Activated naive CD8-positive, alpha-beta T cell treated with anti-CD3 and anti-CD28 coated beads, Interleukin-2, amount 10 ng/mL, durations not matched to agents 7 days and 5 days (primary cell): ENCODE results near the gene CDIPT. TPM values are rescaled to one million over a fixed set of nuclear protein-coding genes. Genes with fewer than 3 reads are reported as not detected.
"Not testable (repeated sequence)": the region's sequence is repeated elsewhere in the genome, so short reads cannot be mapped to it uniquely, and the experiment has no call there.

ENCODE experiments used
- ATAC-seq: fragments of 150-1000 bp; cut with Tn5 transposase; one replicate; pipeline ENCODE4 v1.10.0; 2021; ENCODE audit warnings: low read depth, moderate library complexity
- POLR2A ChIA-PET: fragments of 350-600 bp; sonication (Branson Sonifier 250); formaldehyde crosslinking; loops from one replicate; lab custom pipeline; 2021; ENCODE audit warnings: antibody characterized with exemption; lab: Charles Lee
- DNase-seq: peaks from one replicate; pipeline ENCODE4 v3.0.0; 2021
- H3K27ac Mint-ChIP-seq: one replicate; pipeline ENCODE4 v1.8.0; 2022; ENCODE audit warnings: mild to moderate bottlenecking, mixed read lengths
- H3K27me3 Mint-ChIP-seq: one replicate; pipeline ENCODE4 v1.8.0; 2022; ENCODE audit warnings: mild to moderate bottlenecking, moderate library complexity, mixed read lengths
- H3K36me3 Mint-ChIP-seq: one replicate; pipeline ENCODE4 v1.8.0; 2021; ENCODE audit warnings: mild to moderate bottlenecking, mixed read lengths
- H3K4me1 Mint-ChIP-seq: one replicate; pipeline ENCODE4 v1.8.0; 2021; ENCODE audit warnings: mixed read lengths
- H3K4me3 Mint-ChIP-seq: one replicate; pipeline ENCODE4 v1.8.0; 2022; ENCODE audit warnings: mild to moderate bottlenecking, moderate library complexity, mixed read lengths
- H3K9me3 Mint-ChIP-seq: one replicate; pipeline ENCODE4 v1.8.0; 2021; ENCODE audit warnings: mixed read lengths
- total RNA-seq, 2 experiments: library from RNA; stranded (reverse); gene quantifications; one replicate each; pipeline ENCODE4 v1.2.3, GENCODE V29; 2021

The CDIPT gene
- 10 to 100 TPM; 65.0 to 74.7 TPM for total RNA-seq

- peak; percentile 97 for ATAC-seq
- peaks cover 12% of the 10 kb centered on the region for H3K36me3 Mint-ChIP-seq
- DNase-seq, result peak; percentile 86
- POLR2A ChIA-PET, result interaction anchor here (0.6 to 1.7 kb wide), 4 partner anchors 43 to 98 kb away, joined by 3 to 10 read pairs (median 4); partner anchors contain the start of genes KCTD13, MVP and TMEM219
- H3K27ac Mint-ChIP-seq, result peak within 1 kb of the TSS; percentile 100
- peaks cover 13% of the 10 kb centered on the region for H3K4me1 Mint-ChIP-seq
- peak within 1 kb of the TSS; percentile 96 for H3K4me3 Mint-ChIP-seq
- no peaks in the 10 kb centered on the region for H3K9me3 Mint-ChIP-seq
- H3K27me3 Mint-ChIP-seq, result no peaks in the 10 kb centered on the region
These were observed at the start of gene CDIPT for GRCh38 chr16:29862884-29863668. CDIPT (minus strand) TSS chr16:29863226; CDS start chr16:29862857, 369 bp downstream.

GRCh38 chr16:29912087-29912486 lies 49.1 kb upstream of the CDIPT start:
- POLR2A ChIA-PET, result interaction anchor here (1.5 kb wide), 1 partner anchor 10 kb away, joined by 4 read pairs; no protein-coding TSS in a partner anchor
- ATAC-seq (no peak), DNase-seq (no peak)
- Mint-ChIP-seq H3K9me3 (no peaks in the 10 kb centered on the region), H3K4me3 (no peak overlapping the region), H3K36me3 (peaks cover 14% of the 10 kb centered on the region), H3K4me1 (peaks cover 2% of the 10 kb centered on the region), H3K27me3 (no peaks in the 10 kb centered on the region), H3K27ac (no peak overlapping the region)

GRCh38 chr16:29911676-29912010 lies 48.6 kb upstream of the CDIPT start:
- ATAC-seq (no peak), DNase-seq (no peak)
- no peaks in the 10 kb centered on the region for H3K27me3 Mint-ChIP-seq
- H3K36me3 Mint-ChIP-seq, result peaks cover 14% of the 10 kb centered on the region
- no peak overlapping the region for H3K4me3 Mint-ChIP-seq
- H3K4me1 Mint-ChIP-seq, result peaks cover 2% of the 10 kb centered on the region
- no peak overlapping the region for H3K27ac Mint-ChIP-seq
- POLR2A ChIA-PET, result interaction anchor here (1.5 kb wide), 1 partner anchor 10 kb away, joined by 4 read pairs; no protein-coding TSS in a partner anchor
- H3K9me3 Mint-ChIP-seq, result no peaks in the 10 kb centered on the region

- peaks cover 2% of the 10 kb centered on the region for H3K4me1 Mint-ChIP-seq
- DNase-seq (no peak), ATAC-seq (no peak)
- H3K27me3 Mint-ChIP-seq, result no peaks in the 10 kb centered on the region
- H3K27ac Mint-ChIP-seq, result no peak overlapping the region
- no peak overlapping the region for H3K4me3 Mint-ChIP-seq
- POLR2A ChIA-PET, result interaction anchor here (0.6 to 1.5 kb wide), 2 partner anchors 9 to 866 kb away, joined by 3 to 4 read pairs; no protein-coding TSS in a partner anchor
- H3K36me3 Mint-ChIP-seq, result peaks cover 14% of the 10 kb centered on the region
- H3K9me3 Mint-ChIP-seq, result no peaks in the 10 kb centered on the region
These were observed 48.0 kb upstream of the CDIPT start for GRCh38 chr16:29910819-29911675.

GRCh38 chr16:29909851-29910250 lies 46.8 kb upstream of the CDIPT start:
- not testable (repeated sequence) for ATAC-seq, H3K4me1 Mint-ChIP-seq, H3K27me3 Mint-ChIP-seq, DNase-seq, H3K9me3 Mint-ChIP-seq, H3K4me3 Mint-ChIP-seq, H3K27ac Mint-ChIP-seq
- POLR2A ChIA-PET, result interaction anchor here (1.3 to 1.7 kb wide), 2 partner anchors 10 to 52 kb away, joined by 4 to 10 read pairs; partner anchors contain the start of genes ASPHD1, SEZ6L2 and TMEM219
- H3K36me3 Mint-ChIP-seq, result peaks cover 11% of the 10 kb centered on the region

- Mint-ChIP-seq H3K9me3 (no peaks in the 10 kb centered on the region), H3K36me3 (peaks cover 11% of the 10 kb centered on the region), H3K4me1 (peaks cover 2% of the 10 kb centered on the region), H3K27ac (no peak overlapping the region), H3K4me3 (no peak overlapping the region), H3K27me3 (no peaks in the 10 kb centered on the region)
- ATAC-seq, result no peak
- POLR2A ChIA-PET, result interaction anchor here (1.3 to 1.7 kb wide), 2 partner anchors 9 to 52 kb away, joined by 4 to 10 read pairs; partner anchors contain the start of genes ASPHD1, SEZ6L2 and TMEM219
- DNase-seq, result no peak
These were observed 46.4 kb upstream of the CDIPT start for GRCh38 chr16:29909391-29909790.

- no peaks in the 10 kb centered on the region for H3K9me3 Mint-ChIP-seq
- no peak overlapping the region for H3K4me3 Mint-ChIP-seq
- no peak for ATAC-seq
- no peaks in the 10 kb centered on the region for H3K27me3 Mint-ChIP-seq
- no peak for DNase-seq
- H3K4me1 Mint-ChIP-seq, result peaks cover 2% of the 10 kb centered on the region
- H3K27ac Mint-ChIP-seq, result no peak overlapping the region
- peaks cover 8% of the 10 kb centered on the region for H3K36me3 Mint-ChIP-seq
- POLR2A ChIA-PET, result interaction anchor here (1.2 to 1.7 kb wide), 4 partner anchors 9 to 60 kb away, joined by 3 to 10 read pairs (median 6); partner anchors contain the start of genes ASPHD1, SEZ6L2 and TMEM219
These were observed 45.7 kb upstream of the CDIPT start for GRCh38 chr16:29908719-29909220.

GRCh38 chr16:29907973-29908372 lies 44.9 kb upstream of the CDIPT start:
- POLR2A ChIA-PET, result interaction anchor here (1.2 kb wide), 2 partner anchors 51 to 60 kb away, joined by 3 to 7 read pairs; no protein-coding TSS in a partner anchor
- Mint-ChIP-seq H3K36me3 (peaks cover 6% of the 10 kb centered on the region), H3K4me1 (peaks cover 6% of the 10 kb centered on the region), H3K27ac (no peak overlapping the region), H3K9me3 (no peaks in the 10 kb centered on the region), H3K27me3 (no peaks in the 10 kb centered on the region), H3K4me3 (no peak overlapping the region)
- ATAC-seq, result no peak
- DNase-seq, result no peak

GRCh38 chr16:29906520-29907244 lies 43.7 kb upstream of the CDIPT start:
- H3K36me3 Mint-ChIP-seq, result peaks cover 2% of the 10 kb centered on the region
- DNase-seq (no peak), ATAC-seq (no peak)
- no peaks in the 10 kb centered on the region for H3K27me3 Mint-ChIP-seq
- H3K4me3 Mint-ChIP-seq, result no peak overlapping the region
- no peak overlapping the region for H3K27ac Mint-ChIP-seq
- POLR2A ChIA-PET, result interaction anchor here (0.8 kb wide), 1 partner anchor 55 kb away, joined by 3 read pairs; the partner anchor contains the start of gene TMEM219
- H3K4me1 Mint-ChIP-seq, result peaks cover 4% of the 10 kb centered on the region
- H3K9me3 Mint-ChIP-seq, result no peaks in the 10 kb centered on the region

GRCh38 chr16:29905668-29906067 lies 42.6 kb upstream of the CDIPT start:
- Mint-ChIP-seq H3K4me1 (peaks cover 6% of the 10 kb centered on the region), H3K27me3 (peaks cover 2% of the 10 kb centered on the region), H3K27ac (no peak overlapping the region), H3K36me3 (peaks cover 2% of the 10 kb centered on the region), H3K4me3 (no peak overlapping the region), H3K9me3 (no peaks in the 10 kb centered on the region)
- ATAC-seq (no peak), DNase-seq (no peak)
- POLR2A ChIA-PET, result no interaction called here

GRCh38 chr16:29904947-29905346 lies 41.9 kb upstream of the CDIPT start:
- ATAC-seq, result no peak
- peaks cover 3% of the 10 kb centered on the region for H3K27me3 Mint-ChIP-seq
- POLR2A ChIA-PET, result no interaction called here
- peaks cover 9% of the 10 kb centered on the region for H3K4me1 Mint-ChIP-seq
- peaks cover 2% of the 10 kb centered on the region for H3K36me3 Mint-ChIP-seq
- DNase-seq, result no peak
- no peak overlapping the region for H3K27ac Mint-ChIP-seq
- no peak overlapping the region for H3K4me3 Mint-ChIP-seq
- no peaks in the 10 kb centered on the region for H3K9me3 Mint-ChIP-seq

- Mint-ChIP-seq H3K4me1 (peaks cover 9% of the 10 kb centered on the region), H3K4me3 (no peak overlapping the region), H3K27me3 (peaks cover 14% of the 10 kb centered on the region), H3K36me3 (peaks cover 2% of the 10 kb centered on the region), H3K27ac (peak overlapping the region; percentile 30), H3K9me3 (no peaks in the 10 kb centered on the region)
- POLR2A ChIA-PET, result no interaction called here
- no peak for DNase-seq
- no peak for ATAC-seq
These were observed 40.6 kb upstream of the CDIPT start for GRCh38 chr16:29903590-29903989.
